Peyer's patch (tissue), 4 donors: Measurements from ENCODE around the gene HSPG2.

ENCODE experiments used
- CTCF ChIP-seq, 6 experiments: fragments of 450-650 bp in 4 of 6; fragments of 200-600 bp in 2 of 6; sonication (generic) in 1 of 6; IDR thresholded peaks; one replicate each; pipeline ENCODE4 v1.5.1; 2017 to 2019; ENCODE audit warnings: antibody characterized with exemption in 6 of 6, mild to moderate bottlenecking in 3 of 6, moderate library complexity in 1 of 6
- POLR2A ChIP-seq, 2 donors: fragments of 450-650 bp; IDR thresholded peaks; one replicate each; pipeline ENCODE4 v1.5.1; 2017; ENCODE audit warnings: antibody characterized with exemption in 2 of 2, mild to moderate bottlenecking in 2 of 2, moderate library complexity in 2 of 2

GRCh38 chr1:21914880-21915640 is 22.1 kb downstream of the HSPG2 start:
- no peak for TF ChIP-seq CTCF (IDR thresholded peaks at IDR 0.05)
- TF ChIP-seq POLR2A (IDR thresholded peaks at IDR 0.05) = no peak
